GM23248 (cell line): Measurements from ENCODE around the gene NTNG2.

Experiments
- EZH2 ChIP-seq: fragments of 200-600 bp; sonication (generic); IDR thresholded peaks from 2 replicates; pipeline ENCODE4 v1.6.1; 2018; ENCODE audit warnings: antibody characterized with exemption, mild to moderate bottlenecking; ENCODE audit not compliant: insufficient read depth, poor library complexity, severe bottlenecking
- EZH2phosphoT487 ChIP-seq: fragments of 200-600 bp; sonication (generic); IDR thresholded peaks from 2 replicates; pipeline ENCODE4 v1.6.1; 2018; ENCODE audit warnings: antibody characterized with exemption, moderate library complexity, mild to moderate bottlenecking, low read depth; ENCODE audit not compliant: insufficient read depth

DNA sequence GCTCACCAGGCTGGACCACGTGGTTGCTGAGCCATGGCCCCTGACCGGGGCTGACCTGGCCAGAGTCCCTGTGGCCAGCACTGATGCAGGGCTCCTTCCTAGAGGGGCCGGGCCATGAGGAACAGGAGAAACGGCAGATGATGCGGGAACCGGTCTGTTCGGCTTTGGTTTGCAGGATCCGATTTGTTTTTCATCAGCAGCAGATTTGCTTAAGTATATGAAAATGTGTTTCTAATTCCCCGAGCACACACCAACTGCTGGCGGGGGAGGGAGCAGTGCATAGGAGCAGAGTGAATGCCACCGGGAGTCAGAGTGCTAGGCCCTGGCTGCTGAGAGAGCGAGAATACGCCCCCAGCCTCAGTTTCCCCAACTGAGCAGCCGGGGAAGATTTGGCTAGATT lies 13.6 kb downstream of the NTNG2 start:
- TF ChIP-seq EZH2phosphoT487 (no peak), EZH2 (no peak)
